NB4 (cell line): ENCODE results near the gene RAB6D.
"Not testable (repeated sequence)": the region's sequence is repeated elsewhere in the genome, so short reads cannot be mapped to it uniquely, and the experiment has no call there.

ENCODE experiments used
- CTCF ChIP-seq: IDR thresholded peaks from one replicate; pipeline ENCODE4 v1.5.1; 2012; ENCODE audit warnings: low read depth, low read length
- MAX ChIP-seq: IDR thresholded peaks from 2 replicates; pipeline ENCODE4 v1.6.1; 2011; ENCODE audit warnings: low read depth, low read length
- POLR2A ChIP-seq: IDR thresholded peaks from 2 replicates; pipeline ENCODE4 v1.6.1; 2011; ENCODE audit warnings: mild to moderate bottlenecking; ENCODE audit not compliant: insufficient read length; ENCODE audit errors: extremely low read depth

GRCh38 chr2:131331000-131331399 is 33.0 kb downstream of the RAB6D start:
- not testable (repeated sequence) for TF ChIP-seq POLR2A, CTCF, MAX
